GM21447 (cell line): ENCODE measurements around the gene ALDH3A1.

Experiments used
- ATAC-seq: cut with Tn5 transposase; IDR thresholded peaks from one replicate; pipeline ENCODE4 v1.9.1; 2021; ENCODE audit not compliant: unreplicated experiment

Gene ALDH3A1

GRCh38 chr17:19742495-19742894 lies 5.6 kb downstream of the ALDH3A1 start:
- ATAC-seq, result no peak

- no peak for ATAC-seq
These were observed 6.2 kb downstream of the ALDH3A1 start for GRCh38 chr17:19741832-19742457.

DNA sequence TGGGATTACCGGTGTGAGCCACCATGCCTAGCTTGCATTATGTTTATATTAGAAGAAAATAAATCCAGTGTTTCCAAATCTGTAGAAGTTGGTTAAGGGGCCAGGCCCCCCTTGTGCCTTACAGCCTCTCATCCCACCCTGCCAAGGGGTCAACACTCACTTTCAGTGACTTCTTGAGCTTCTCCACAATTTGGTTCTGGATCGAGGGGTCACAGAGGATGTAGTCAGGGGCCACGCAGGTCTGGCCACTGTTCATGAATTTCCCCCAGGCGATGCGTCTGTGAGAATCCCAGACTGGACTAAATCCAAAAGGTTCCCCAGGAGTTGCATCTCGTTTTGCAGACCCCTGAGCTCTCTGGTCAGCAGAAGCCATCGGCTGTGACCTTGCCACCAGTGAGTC lies 7.2 kb downstream of the ALDH3A1 start:
- ATAC-seq, result no peak

DNA sequence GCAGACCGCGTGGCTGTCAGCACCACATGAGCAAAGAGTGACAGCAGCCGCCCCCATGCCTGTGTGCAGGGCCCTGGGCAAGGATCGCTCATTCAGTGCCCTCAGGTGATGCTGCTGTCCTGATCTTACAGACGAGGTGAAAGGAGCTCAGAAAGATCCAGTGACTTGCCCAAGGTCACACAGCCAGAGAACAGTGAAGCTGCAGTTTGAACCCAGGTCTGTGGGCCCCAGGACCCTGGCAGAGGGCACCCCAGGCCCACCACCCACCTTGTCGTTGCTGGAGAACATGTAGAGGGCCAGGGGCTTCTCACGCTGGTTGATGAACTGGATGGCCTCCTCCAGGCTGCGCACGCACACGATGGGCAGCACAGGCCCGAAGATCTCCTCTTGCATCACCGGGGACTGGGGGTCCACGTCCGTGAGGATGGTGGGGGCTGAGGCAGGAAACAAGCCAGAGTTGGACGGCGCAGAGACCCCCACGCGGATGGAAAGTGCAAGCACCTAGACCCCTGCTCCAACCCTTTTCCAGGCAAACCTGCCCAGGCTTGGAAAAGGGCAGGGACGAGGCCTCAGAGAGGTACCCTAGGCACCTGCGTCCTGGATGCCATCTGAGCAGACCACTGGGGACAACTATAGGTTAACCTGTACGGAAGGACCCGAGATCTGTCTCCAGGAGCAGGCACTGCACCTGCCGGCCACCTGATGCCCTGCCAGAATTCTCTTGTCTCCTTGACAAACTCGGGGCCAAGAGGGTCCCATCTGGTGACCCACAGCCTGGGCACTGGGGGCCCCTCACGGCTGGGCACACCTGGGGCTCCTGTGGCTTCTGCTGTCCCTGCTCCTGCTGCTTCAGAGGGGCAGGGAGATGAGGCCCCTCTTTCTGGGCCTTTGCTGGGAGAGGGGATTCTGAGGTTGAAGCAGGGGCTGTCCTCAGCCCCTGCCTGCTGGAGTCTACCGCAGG lies 8.6 kb downstream of the ALDH3A1 start:
- ATAC-seq, result no peak

- ATAC-seq, result no peak
These were observed 9.3 kb downstream of the ALDH3A1 start for GRCh38 chr17:19738757-19739156.

GRCh38 chr17:19738073-19738449 lies 10.0 kb downstream of the ALDH3A1 start:
- ATAC-seq, result no peak

DNA sequence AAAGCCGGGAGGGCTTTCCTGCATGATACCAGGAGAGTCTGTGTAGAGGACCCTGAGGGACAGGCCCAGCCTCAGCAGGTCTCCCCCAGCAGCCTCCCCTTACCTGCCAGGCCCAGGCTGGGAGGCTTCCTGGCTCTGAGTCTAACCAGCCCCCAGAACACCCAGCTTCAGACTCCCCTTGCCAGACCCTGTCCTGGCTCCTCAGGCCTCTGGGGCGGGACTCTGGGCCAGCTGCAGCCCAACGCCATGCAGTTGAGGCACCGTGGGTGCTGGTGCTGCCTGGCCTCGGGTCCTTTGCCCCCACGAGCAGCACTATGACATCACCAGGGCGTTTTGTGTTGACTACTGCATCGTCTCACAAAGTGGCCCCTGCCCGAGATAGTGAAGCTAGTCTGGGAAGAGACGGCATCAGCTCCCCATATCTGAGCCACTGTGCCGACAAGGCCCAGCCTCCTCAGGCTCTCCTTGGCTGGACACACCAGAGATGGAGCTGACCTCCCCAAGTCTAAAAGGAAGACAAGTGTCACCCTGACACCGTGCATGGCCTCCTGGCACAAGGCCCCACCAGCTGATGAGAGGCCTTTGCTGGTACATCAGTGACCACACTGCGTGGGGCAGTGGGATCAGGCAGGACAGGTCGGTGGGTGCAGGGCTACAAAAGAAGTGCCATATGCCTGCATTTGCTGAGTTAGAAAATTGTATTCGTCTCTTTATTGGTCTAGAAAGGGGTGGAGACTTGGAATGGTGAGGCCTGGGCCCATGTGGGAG lies 10.6 kb downstream of the ALDH3A1 start:
- ATAC-seq, result no peak

- ATAC-seq, result no peak
These were observed 12.0 kb downstream of the ALDH3A1 start for GRCh38 chr17:19736071-19736470.

- ATAC-seq, result no peak
These were observed 14.1 kb downstream of the ALDH3A1 start for GRCh38 chr17:19733953-19734526.

DNA sequence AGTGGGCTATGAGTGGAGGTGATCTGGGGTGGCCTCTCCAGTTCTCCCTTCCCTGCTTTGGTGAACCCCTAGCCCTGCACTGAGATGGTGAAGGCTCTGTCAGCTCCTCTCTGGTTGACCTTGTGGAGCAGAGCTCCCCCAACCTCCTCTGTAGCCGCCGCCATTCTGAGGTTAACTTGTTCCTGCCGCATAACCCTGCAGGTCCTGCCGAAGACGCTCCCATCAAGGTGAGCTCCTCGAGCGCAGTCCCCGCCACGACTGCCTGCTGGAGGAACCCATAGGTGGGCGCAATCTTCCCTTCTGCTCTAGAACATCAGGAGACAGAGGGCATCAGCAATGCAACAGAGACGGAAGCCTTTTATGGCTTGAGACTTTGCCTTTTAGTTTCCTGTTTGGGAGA lies 16.5 kb downstream of the ALDH3A1 start:
- ATAC-seq, result no peak

- no peak for ATAC-seq
These were observed 17.3 kb downstream of the ALDH3A1 start for GRCh38 chr17:19730843-19731242.

DNA sequence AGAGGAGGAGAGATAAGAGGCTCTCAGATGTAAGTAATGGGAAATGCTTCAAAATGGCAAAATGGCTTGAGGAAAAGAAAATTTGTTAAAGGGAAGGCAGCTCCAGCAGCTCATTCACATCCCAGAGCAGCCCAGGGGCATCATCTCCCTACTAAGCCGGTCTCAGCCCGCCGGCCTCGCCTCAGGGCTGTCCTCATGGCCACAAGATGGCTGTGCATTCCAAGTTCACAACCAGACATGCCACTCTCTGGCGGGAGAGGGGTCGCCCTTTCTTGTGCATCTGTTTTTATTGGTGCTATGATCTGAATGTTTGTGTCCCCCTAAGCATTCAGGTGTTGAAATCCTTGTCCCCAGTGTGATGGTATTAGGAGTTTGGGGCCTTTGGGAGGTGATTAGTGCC lies 18.2 kb downstream of the ALDH3A1 start:
- ATAC-seq, result no peak

DNA sequence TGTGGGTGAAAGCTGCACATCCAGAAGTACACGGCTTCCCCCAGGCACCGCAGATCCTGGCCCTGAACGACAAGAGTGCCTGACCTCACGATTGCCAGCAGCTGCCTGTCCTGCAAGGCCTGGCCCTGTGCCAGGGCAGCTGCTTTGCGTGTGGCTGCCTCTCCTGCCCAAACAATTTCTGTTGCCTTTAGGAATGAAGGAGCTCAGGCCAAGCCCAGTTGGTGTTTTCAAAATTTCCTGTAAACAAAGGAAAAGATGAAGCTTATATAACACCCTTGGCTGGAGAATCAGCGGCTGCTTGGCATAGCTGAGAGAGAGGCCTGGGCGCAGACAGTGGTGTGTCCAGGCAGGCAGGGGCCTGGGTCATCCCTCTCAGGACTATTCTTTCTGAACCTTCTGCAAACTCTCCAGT lies 20.0 kb downstream of the ALDH3A1 start:
- no peak for ATAC-seq

GRCh38 chr17:19727501-19728078 lies 20.5 kb downstream of the ALDH3A1 start:
- no peak for ATAC-seq

DNA sequence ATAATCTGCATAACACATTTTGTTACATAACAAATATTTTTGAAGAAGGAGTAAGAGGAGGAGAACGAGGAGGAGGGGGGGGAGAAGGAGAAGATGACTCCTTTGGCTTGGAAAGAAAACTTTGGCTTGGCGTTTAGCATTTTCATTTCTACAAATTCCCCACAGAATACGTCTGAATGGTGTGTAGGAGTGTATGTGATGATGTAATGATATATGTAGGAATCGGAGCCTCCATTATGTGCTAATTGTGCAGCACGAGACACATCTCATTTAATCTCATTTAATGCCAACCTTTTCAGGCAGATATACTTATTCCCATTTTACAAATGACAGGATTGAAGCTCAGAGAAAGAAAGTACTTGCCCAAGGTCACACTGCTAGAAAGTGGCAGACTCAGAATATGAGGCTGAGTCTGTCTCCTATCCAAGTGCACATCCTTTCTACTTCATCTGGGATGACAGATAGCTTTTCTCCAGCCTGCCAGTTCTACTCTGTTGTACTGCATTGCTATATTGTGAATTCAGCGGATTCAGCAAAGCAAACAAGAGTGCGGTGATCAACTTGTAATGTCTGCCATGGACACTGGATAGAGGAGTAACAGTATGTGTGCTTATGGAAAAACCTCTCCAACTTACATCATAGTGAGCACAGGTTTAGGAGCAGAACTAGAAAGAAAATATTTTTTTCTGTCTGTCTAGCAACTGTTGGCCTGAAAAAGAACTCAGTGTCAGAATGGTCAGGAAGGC lies 21.3 kb downstream of the ALDH3A1 start:
- ATAC-seq, result no peak

DNA sequence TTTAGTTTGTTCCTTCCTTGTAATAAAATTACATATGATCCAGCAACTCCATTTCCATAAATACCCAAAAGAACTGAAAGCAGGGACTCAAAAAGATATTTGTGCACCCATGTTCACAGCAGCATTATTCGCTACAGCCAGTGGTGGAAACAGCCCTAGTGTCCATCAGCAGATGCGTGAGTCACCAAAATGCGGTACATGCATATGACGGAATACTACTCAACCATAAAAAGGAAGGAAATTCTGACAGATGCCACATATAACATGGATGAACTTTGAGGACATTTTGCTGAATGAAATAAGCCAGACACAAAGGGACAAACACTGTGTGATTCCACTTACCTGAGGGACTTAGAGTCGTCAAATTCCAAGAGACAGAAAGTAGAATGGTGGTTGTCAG lies 22.6 kb downstream of the ALDH3A1 start:
- no peak for ATAC-seq

DNA sequence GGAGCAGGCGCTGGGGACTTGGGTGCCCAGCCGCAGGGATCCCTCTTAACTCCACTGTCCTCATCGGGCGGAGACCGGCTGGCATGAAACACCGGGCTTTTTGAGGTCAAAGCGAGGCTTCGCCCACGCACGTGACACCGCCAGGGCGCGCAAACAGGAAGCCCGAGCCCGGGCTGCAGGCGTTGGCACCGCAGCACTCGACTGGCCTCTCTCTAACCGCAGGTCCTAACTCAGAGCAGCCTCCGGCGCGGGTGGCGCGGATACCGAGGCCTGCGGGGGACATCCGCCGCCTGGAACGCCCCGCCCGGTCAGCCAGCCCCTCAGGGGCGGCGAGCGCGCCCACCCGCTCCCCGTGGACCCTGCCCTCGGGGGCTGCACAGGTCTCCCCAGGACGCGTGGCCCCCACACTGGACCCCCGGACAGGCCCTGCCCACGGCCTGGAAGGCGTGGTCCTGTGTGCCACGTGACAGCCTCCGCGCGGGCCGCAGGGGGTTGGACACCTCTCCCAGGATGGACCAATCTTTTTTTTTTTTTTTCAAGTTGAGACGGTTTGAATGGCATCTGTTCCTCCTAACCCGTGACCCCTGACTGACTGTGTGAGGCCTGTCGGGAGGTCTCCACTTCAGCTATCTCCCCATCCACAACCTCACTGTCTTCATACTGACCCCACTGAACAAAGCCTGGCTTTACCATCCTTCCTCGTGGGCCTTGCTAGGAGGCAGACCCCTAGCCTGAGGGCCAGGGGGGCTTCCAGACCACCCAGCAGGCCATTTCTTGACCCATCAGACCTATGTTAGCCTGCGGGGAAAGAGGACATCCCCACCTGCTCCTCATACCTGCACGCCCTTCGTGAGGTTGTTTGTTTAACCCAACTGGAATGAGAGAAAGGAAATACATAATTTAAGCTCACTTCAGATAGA lies 23.3 kb downstream of the ALDH3A1 start:
- ATAC-seq, result no peak

DNA sequence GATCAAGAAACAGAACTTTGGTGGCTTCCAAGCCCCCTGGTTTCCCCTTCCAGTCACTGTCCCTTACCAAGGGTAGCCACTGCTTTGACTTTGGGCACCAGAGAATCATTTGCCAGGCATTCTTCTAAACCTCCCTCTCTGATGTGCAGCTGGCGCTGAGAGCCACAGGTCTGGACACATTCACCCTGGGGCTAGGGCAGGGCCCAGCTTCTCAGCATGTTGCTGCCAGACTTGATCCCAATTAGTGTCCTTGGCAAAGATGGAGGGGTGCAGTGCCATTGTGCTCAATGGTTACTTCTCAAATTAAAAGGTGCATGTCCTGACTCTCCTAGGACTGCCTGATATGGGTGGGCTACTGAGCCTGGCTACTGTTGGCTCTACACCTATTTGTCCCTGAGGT lies 24.1 kb downstream of the ALDH3A1 start:
- ATAC-seq, result no peak
